NCI-H460 (cell line): ENCODE data around the gene MPPED1. TPM values are rescaled to one million over a fixed set of nuclear protein-coding genes. Genes with fewer than 3 reads are reported as not detected.

Experiments
- DNase-seq: peaks from one replicate; pipeline ENCODE4 v3.0.0-alpha.2; 2016; ENCODE audit warnings: low read depth; ENCODE audit errors: extremely low read depth
- total RNA-seq: library from RNA; depleted of rRNA; stranded (reverse); fragments of >200 nt; shearing (Covaris generic); gene quantifications from 2 replicates; pipeline ENCODE4 v1.2.3, GENCODE V29; 2014

MPPED1 gene
- total RNA-seq, 1 experiment from 2014 or later: not detected

DNA sequence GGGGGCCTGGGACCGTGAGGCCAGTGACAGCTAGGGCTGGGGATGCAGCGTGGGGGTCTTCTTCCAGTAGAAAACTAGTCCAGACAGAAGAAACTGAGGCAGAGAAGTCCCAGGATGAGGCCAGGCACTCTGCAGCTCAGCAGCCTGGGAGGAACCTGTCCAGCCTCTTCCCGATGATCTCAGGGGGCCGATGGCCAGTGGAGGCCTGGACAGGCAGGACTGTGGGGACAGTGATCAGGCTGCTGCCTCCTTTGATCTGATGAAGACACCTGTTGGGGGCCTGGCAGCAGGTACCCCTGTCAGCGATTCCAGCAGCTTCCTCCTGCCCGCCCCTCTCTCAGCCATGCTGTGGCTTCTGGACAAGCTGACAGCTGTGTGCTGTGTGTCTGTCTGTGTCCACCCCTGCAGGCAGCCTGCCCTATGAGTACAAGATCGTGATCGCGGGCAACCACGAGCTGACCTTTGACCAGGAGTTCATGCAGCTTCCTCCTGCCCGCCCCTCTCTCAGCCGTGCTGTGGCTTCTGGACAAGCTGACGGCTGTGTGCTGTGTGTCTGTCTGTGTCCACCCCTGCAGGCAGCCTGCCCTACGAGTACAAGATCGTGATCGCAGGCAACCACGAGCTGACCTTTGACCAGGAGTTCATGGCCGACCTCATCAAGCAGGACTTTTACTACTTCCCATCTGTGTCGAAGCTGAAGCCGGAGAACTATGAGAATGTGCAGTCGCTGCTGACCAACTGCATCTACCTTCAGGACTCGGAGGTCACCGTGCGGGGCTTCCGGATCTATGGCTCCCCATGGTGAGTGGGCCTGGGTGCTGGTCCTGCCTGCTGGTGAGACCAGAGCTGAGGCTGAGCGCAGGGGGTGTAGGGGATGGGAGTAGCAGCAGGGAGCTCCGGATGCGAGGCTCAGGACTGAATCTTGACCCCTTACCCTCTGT, 62.6 kb downstream of the MPPED1 start:
- DNase-seq: no peak

- DNase-seq: no peak
Observed at GRCh38 chr22:43475549-43476076, 63.8 kb downstream of the MPPED1 start.

- no peak for DNase-seq
Observed at GRCh38 chr22:43476341-43476740, 64.5 kb downstream of the MPPED1 start.

DNA sequence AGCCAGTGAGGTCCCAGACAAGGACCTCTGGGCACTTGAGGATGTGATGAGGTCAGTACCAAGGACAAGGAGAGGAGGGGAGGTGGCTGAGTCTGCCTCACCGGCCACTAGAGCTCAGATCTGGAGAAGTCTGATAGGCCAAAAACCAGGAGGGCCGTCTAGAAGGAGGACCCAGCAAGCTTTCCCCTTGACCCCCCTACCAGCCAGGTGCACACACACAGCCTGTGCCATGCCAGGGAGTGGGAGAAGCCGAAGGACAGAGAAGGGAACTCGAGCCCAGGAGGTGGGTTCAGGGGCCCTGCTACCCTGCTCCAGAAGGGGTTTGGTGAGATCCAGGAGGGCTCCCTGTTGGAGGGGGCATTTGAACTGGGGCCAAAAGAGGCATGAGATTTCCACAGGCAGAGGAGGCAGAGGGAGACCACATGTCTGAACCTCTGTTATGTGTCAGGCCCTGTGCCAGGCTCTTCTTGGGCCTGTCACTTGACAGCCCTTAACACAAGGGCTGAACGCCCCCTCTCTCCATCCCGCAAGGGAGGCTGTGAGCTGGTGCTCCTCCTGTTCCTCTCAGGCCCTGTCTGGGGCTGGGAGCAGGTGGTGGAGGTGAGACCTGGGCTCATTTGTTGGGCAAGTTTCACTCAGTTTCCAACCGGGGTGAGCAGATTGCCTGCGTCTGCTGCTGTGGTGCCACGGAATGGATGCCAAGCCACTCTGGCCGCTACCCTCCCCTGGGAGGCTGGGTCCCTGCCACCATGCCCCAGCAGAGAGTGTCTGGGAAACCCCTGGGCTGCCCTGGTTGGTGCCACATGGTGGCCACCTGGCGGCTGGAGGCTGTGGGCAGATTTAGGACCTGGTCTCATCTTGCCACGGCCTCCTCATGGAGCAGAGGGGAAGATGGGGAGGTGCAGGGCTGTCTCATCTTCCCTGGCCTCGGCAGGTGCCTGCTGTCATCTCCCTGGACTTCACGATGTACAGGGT, 65.2 kb downstream of the MPPED1 start:
- no peak for DNase-seq

- DNase-seq: no peak
Observed at GRCh38 chr22:43477966-43478365, 66.2 kb downstream of the MPPED1 start.

GRCh38 chr22:43478621-43479300, 66.9 kb downstream of the MPPED1 start:
- no peak for DNase-seq

- DNase-seq: no peak
Observed at GRCh38 chr22:43479301-43479950, 67.6 kb downstream of the MPPED1 start.

DNA sequence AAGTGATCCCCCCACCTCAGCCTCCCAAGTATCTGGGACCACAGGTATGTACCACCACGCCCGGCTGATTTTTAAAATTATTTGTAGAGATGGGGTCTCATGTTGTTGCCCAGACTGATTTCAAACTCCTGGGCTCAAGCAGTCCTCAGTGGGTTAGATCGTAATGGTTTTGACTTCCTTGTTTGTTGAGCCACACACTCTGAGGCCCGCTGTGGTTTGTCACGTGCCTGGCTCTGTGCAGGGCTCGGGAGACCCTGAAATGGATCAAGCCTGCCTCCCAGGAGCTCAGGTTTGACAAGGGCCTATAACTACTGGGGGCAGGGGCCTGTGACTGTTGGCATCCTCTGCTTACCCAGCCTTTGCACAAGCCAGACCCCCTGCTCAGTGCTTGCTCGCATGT, 68.1 kb downstream of the MPPED1 start:
- no peak for DNase-seq

DNA sequence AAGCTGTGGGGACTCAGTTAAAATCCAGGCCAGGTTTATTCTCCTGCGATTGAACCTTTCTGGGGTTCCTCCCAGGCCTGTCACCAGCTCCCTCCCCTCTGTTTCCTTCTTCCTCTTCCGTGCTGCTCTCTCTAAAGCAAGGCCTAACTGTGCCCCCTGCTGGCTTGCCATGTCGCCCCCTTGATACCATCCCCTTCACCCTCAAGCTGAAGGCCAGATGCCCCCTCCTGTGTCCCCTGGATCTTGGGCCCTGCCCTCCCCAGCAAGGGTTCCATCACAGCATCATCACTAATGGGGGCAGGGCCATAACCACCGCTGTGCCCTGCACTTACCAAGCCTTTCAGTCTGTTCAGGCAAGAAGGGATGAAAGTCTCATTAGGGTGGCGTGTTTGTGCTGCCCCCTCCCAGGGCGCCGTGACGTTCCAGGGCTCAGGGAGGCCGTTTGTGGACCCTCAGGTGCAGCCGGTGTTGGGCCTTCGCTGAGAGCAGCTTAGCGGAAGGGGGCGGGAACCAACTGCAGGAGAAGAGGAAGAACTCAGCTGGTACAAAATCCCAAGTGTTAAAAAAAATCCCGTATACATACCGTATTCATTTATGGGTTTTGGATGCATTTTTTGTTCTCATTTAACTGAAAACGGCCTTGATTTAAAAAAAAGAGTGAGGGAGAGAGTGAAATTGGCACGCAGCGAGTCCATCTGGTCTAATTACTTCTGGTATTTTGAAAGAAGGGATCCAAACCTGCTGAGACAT, 69.9 kb downstream of the MPPED1 start:
- no peak for DNase-seq

DNA sequence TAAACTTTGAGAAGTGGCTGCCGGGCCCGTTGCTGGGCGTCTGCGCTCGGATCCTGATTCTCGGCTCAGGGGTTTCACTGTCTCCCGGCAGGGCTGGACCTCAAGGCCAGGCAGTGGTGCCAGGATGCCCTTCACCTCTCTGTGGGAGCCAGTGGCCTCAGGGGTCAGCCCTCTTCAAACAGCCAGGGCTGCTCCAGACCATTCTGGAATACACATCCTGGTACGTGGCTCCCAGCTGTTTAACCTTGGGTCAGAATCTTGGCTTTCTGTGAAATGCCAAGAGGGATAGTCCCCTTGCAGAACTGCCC, 70.5 kb downstream of the MPPED1 start:
- DNase-seq: no peak

- no peak for DNase-seq
Observed at GRCh38 chr22:43483266-43483665, 71.5 kb downstream of the MPPED1 start.

DNA sequence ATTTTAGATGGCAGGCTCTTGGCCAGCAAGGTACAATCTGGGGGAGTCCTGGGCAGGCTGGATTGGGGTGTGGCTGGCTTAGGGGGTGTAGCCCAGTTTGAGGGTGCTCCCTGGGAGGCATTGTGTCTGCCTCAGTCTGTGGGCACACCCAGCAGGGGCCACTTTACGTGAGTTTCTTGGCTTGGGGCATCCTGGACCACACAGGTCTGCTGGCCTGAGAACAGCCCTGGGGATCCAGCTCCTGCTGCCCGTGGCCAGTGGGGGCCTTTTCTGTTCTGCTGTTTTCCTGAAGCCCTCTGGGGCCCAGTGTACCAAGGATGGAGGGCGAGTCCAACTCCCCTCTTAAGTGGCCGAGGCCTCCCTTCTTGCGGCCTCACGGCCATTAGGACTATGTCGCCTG, 71.9 kb downstream of the MPPED1 start:
- no peak for DNase-seq

DNA sequence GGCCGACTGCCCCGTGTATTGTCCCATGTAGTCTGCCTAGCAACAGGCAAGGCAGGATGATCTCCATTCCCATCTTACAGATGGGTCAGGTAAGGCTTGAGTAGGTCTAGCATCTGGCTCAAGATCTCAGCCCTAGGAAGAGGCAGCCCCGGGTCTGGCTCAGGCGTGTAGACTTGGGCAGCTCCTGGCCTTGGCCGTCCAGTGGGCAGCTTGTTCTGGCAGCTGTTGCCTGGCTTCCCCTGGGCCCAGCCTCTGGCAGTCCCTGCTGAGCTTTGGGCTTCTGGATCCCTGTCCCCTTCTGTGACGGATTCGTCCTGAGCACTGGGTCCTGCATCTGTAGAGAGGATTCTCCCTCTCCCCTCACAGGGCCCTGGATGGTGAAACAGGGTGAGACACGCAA, 72.4 kb downstream of the MPPED1 start:
- no peak for DNase-seq

DNA sequence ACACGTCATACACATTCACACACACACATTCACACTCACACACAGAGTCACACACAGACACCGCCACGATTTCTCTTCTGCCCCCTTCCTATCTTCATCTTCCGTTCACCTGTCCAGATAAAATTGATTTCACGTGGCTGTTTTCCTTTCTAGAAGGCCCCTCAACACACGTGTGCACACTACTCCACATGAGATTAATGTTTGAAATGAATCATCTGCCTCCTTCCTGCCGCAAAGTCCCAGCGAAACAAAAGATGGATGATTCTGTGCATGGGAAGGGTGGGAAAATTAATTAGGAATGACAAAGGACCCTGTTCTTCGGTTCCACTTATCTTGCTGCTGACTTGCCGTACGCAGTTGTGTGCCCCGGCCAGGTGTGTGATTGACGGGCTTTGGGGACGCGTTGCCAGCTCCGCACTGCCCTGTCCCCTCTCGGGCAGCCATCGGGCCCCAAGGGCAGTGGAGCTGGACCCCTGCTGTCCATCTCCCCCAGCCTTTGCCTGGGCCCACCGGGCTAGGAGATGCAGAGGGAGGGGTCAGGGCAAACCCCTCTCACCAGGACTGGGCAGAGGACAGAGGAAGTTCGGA, 73.8 kb downstream of the MPPED1 start:
- DNase-seq: no peak

DNA sequence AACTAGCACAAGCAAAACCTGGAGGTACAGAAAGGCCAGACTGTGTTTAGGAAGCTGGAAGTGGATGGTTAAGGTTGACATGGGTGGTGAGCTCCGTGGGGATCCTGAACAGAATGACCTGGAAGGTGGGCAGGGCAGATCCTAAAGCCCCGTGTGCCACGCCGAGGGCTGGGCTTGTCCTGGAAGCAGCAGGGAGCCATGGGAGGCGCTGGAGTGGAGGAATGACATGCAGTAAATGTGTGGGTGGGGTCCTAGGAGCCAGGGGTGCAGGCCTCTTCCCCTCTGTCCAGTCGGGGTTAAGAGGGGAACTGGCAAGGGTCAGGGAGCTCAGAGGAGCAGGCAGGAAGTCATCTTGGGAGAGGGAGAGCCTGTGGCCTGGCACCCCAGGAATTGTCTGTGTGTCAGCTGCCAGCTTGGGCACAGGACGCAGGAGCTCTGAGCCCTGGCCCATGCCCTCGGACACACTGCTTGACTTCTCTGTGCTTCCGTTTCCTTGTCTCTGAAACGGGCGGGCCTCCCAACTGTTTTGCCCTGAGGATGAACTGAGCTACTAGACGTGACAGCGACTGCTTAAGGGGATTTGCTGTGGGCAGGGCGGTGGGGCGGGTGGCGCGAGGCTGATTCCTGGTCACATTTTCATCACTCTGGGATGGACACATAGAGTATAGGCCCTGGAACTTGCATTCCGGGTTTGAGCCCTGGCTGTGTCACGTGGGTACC, 75.7 kb downstream of the MPPED1 start:
- no peak for DNase-seq

GRCh38 chr22:43488031-43488866, 76.4 kb downstream of the MPPED1 start:
- no peak for DNase-seq

GRCh38 chr22:43488937-43489336, 77.1 kb downstream of the MPPED1 start:
- no peak for DNase-seq

- DNase-seq: no peak
Observed at GRCh38 chr22:43490311-43490710, 78.5 kb downstream of the MPPED1 start.
